ENCODE data around the gene LENG1.
"Not testable (repeated sequence)": the region's sequence is repeated elsewhere in the genome, so short reads cannot be mapped to it uniquely, and the experiment has no call there.

The LENG1 gene

DNA sequence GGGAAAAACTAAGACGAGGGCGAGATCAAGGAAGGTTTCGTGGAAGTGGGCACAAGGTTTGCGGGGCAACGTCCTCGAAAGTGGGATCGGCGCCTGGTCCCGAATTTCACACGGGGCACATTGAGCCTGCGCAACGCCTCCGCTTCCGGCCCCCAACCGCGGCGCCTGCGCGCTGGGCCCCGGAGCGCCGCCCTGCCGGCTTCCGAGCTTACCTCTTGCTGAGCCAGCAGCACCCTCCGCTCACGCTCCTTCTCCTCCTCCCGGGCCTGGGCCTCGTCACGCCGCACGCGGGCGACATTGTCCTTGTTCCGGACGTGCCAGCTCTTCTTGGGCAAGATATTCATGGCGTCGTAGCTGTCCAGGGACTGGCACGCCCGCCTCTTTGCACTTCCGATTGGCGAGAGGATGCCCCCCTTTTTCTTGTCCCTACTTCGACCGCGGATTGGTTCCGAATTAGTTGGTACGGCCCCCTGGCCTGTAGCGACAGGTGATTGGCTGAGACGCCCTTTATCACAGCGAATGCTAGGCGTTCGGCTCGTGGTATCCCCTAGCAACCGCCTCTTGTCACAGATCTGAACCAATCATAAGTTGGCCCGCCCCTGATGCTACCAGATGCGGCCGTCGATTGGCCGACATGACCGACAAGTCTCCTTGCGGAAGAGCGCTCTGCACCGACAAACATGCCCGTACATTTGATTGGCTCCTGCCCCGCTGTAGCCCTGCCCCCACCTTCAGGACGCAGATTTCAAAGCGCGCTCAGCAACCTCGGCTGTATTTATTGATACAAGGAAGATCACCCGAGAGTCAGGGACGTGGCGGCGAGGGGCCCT lies at the start of gene LENG1:
Gene LENG1 (minus strand): TSS at position 370 of the 830 bp plus-strand sequence. CDS start 26 bp downstream, at position 344.
- peak; percentile 100 for DNase-seq (ENCODE audit: low spot score)

DNA sequence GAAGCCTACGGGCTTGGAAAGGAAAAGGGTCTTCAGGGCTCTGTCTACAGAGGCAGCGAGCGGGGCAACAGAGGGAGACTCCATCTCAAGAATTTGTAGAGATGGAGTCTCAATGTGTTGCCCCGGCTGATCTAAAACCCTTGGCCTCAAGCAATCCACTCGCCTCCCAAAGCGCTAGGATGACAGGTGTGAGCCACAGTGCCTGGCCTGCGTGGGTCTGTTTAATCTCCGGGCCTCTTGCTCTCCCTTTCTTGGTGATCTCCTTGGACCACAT lies 49.2 kb upstream of the LENG1 start:
- no peak for DNase-seq (ENCODE audit: low spot score)

DNA sequence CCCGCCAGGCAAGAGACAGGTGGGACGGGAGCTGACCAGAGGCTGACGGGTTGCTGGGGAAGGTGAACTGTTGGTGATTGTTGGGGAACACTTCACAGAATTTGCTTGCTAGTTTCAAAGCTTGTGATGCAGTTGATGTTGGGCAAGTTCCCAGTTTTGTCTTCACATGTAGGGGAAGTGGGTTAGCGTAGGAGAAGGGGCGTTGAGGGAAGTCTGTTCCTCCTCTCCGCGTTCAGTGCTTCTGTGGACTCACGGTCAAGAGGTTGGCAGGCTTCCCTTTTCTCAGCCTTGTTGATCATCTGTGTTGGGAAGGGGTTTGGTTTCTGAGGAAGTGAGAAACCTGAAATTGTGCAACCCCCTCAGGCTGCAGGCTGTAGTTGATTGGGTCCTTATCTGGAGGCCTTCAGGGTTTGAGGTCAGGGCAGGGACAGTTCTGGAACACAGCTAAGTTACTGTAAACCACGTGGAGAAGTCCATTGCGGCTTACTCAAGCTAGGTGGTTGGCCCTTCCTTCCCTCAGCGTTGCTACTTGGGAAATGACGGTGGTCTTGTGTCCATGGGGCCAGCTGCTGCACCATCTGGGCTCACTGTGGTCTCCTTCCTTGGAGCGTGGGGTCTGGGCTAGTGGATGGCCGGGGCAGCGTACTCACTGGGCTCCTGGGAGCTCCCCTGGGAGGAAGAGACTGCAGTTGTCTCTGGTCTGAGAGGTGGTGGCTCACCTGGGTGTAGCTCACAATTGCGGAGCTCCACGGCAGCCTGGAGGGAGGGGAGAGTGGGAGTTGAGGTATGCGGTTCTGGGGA lies 48.7 kb upstream of the LENG1 start:
- DNase-seq (ENCODE audit: low spot score) = peak; percentile 64

DNA sequence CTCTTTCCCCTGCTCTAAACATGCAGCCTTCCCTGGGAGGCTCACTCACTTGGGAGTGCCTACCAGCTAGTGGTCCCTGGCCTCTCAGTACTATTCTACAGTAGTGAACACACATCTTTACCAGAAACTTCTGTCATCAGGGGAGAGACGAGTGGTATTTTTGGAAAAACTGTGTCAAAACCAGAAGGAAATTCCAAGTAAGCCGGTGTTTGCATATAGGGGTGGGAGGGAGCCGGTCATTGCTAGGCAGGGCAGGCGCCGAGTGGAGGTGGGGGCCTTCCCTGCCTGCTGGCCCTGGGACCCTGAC lies 48.1 kb upstream of the LENG1 start:
- DNase-seq (ENCODE audit: low spot score) = no peak

DNA sequence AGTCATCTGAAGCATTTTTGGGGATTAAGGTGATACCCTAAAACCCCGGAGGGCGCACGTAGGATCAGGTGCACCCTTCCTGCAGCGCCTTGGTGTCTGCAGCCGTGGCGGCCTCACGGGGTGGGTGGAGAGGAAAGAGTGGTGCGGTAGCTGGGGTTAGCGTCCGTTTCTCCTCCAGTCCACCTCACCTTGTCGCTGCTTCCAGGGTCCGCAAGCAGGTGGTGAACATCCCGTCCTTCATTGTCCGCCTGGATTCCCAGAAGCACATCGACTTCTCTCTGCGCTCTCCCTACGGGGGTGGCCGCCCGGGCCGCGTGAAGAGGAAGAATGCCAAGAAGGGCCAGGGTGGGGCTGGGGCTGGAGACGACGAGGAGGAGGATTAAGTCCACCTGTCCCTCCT lies 47.7 kb upstream of the LENG1 start:
- not testable (repeated sequence) for DNase-seq (ENCODE audit: low spot score)

DNA sequence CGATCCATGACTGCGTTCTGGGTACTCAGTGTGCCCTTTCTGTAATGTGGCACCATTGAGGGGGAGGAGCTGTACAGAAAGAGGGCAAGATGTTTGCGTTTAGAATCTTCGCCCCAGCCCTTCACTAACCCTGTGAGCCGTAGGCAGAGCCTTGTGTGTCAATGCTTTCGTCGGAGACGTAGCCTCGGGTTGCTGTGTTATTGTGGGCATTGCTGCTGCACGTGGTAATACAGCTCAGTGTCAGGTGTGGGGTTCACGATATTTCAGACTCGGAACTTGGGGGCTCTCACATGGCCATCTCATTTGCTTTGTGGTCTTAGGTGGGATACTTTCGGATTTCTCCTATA lies 47.3 kb upstream of the LENG1 start:
- DNase-seq (ENCODE audit: low spot score) = no peak

DNA sequence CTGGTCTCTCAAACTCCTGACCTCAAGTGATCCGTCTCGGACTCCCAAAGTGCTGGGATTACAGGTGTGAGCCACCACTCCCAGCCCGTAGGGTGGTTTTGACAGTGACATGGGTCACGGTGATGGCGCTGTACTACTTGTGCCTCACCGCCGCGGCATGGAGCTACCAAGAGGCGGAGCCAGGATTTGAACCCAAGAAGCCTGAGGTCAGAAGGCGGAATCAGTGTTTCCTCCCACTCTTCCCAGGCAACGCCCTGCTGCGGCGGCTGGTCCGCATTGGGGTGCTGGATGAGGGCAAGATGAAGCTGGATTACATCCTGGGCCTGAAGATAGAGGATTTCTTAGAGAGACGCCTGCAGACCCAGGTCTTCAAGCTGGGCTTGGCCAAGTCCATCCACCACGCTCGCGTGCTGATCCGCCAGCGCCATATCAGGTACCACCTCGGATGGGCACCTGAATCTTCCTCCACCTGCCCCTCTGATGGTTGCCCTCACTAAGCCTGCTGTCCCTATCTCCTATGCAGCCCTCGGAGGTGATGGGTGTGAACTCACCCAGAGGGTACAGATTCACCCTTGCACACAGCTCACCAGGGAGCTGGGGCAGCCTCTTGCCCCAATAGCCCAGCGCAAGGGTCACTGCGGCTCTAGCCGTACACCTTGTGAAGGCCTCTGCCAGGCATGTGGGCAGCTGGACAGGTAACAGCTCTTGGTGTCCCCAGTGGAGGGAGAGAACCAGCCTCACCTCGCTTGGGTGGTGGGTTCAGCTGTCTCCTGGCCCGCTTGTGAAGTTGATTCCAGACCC lies 46.7 kb upstream of the LENG1 start:
- DNase-seq (ENCODE audit: low spot score) = no peak

DNA sequence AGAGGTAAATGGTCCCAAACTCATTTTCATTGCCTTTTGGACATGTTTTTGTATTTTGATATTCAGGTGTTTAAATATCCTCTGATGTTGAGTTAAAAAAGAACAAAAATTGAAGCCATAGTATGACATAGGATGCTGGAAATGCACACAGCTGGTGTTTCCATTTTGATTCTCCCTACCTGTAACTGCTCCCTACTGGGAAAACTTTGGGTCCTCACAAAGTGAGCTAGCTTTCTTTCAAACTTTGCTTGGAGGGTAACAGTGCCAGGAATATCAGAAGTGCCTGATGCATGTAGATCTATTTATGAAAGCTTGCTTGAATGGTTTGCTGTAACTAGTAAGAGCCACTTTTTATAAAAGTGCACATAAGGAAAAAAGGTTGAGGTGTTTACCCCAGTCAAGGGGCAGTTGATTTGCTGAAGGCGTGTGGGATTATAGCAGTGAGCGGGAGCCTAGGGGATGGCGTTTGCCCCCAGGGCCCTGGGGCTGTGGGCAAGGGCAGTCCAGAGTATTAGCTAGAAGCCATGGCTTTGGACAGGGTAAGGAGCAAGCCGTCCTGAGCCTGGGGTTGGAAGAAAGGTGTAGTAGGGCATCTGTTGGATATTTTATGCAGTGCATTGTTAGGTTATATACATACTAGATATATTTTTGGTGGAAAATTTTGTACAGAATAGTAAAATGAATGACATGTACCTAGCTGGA lies 45.4 kb upstream of the LENG1 start:
- DNase-seq (ENCODE audit: low spot score) = no peak

DNA sequence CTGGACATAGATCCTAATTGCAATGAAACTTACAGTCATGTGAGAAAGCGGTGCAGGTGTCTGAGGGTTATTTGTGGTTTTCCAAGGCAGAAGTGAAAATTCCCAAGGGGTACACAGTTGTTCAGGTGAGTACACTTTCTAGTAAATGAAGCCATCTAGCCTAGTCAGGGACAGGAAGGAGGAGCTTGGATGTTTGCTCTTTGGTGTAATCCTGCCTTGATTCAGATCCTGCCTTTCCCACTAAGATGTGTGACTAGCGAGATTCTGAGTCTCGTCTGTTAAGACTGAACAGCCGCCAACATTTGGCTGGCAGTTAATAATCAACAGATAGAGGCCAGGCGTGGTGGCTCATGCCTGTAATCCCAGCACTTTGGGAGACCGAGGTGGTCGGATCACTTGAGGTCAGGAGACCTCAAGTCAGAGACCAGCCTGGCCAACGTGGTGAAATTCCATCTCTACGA lies 43.7 kb upstream of the LENG1 start:
- DNase-seq (ENCODE audit: low spot score) = no peak

DNA sequence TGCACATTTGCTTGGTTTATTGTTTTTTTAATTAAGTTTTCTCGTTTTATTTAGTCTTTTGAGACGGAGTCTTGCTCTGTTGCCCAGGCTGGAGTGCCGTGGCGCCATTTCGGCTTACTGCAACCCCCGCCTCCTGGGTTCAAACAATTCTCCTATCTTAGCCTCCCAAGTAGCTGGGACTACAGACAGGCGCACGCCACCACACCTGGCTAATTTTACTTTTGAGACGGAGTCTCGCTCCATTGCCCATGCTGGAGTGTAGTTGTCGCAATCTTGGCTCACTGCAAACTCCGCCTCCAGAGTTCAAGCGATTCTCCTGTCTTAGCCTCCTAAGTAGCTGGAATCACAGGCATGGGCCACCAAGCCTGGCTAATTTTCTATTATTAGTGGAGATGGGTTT lies 42.5 kb upstream of the LENG1 start:
- no peak for DNase-seq (ENCODE audit: low spot score)

DNA sequence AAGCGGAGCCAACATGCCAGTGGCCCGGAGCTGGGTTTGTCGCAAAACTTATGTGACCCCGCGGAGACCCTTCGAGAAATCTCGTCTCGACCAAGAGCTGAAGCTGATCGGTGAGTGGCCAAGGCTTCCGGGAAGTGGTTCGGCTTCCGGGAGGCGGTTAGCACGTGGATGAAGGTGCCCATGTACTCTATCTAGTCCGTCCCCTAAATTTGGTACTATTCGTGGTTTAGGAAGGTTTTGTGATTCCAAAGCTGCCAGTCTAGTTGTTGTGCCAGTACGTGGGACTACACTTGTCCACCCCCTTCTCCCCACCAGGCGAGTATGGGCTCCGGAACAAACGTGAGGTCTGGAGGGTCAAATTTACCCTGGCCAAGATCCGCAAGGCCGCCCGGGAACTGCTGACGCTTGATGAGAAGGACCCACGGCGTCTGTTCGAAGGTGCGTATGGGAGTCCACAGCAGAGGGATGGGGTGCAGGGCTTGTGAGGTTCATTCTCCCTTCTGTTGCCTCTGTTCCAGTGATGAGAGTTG lies 41.7 kb upstream of the LENG1 start:
- peak; percentile 26 for DNase-seq (ENCODE audit: low spot score)

DNA sequence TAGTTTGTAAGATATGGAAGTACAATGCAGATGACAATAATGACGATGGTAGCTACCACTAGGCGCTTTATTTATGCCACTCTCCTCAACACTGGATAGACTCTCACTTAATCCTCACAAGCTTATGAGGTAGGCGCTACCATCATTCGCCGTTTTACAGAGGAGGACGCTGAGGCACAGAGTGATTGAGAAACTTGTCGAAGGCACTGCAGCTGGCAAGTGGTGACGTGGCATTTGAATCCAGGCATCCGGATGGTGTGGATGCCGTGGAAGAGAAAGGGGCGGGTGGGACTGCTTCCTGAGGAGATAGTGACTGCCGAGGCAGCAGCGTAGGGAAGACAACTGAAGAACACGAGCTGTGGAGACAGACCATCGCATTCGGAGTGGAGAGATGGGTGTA lies 39.9 kb upstream of the LENG1 start:
- DNase-seq (ENCODE audit: low spot score) = no peak

DNA sequence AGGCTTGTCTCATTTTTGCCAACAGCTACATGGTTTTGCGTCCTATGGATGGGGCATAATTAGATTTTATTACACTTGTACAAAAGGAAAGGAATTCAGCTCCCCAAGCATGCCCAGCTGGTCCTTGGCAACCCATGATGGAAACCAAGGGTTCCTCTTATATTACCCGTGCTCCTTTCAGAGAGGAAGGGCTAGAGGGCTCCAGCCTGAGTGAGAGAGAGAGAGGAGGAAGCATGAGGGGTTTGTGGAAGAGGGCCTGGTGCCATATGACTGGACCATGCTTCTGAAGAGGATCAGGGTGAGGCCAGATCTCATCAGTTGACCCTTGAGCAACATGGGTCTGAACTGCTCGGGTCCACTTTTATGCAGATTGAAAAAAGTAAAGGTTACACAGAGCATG lies 37.6 kb upstream of the LENG1 start:
- DNase-seq (ENCODE audit: low spot score) = no peak

DNA sequence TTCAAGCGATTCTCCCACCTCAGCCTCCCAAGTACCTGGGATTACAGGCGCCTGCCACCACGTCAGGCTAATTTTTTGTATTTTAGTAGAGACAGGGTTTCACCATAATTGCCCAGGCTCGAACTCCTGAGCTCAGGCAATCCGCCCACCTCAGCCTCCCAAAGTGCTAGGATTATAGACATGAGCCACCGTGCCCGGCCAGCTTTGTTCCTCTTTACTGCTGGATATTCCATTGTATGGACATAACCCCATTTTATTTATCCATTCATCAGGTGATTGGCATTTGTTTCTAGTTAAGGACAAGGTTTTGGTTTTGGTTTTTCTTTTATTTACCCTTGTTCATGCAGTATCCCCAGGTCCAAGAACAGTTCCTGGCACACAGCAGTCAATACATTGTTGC lies 37.0 kb upstream of the LENG1 start:
- no peak for DNase-seq (ENCODE audit: low spot score)

DNA sequence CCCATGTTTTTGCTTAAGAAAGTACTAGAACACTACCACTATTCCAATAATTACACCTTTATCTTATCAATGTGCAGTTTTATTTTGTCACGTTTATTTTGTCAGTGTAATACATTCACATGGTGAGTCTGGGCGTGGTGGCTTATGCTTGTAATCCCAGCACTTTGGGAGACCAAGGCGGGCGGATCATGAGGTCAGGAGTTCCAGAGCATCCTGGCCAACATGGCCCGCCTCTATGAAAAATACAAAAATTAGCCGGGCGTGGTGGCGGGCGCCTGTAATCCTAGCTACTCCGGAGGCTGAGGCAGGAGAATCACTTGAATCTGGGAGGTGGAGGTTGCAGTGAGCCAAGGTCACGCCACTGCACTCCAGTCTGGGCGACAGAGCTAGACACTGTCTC lies 34.9 kb upstream of the LENG1 start:
- DNase-seq (ENCODE audit: low spot score) = not testable (repeated sequence)

DNA sequence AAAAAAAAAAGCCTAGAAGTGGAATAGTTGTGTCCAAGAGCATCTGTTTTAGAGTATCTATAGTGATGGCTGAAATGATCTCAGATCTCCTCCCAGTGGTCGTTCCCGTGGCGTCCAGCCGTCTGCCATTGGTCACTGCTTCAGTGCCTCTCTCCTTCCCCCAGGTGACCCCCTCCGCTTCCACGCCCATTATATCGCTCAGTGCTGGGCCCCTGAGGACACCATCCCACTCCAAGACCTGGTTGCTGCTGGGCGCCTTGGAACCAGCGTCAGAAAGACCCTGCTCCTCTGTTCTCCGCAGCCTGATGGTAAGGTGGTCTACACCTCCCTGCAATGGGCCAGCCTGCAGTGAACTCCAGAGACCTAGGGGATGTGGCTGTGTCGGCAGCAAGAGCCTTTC lies 33.5 kb upstream of the LENG1 start:
- DNase-seq (ENCODE audit: low spot score) = no peak

DNA sequence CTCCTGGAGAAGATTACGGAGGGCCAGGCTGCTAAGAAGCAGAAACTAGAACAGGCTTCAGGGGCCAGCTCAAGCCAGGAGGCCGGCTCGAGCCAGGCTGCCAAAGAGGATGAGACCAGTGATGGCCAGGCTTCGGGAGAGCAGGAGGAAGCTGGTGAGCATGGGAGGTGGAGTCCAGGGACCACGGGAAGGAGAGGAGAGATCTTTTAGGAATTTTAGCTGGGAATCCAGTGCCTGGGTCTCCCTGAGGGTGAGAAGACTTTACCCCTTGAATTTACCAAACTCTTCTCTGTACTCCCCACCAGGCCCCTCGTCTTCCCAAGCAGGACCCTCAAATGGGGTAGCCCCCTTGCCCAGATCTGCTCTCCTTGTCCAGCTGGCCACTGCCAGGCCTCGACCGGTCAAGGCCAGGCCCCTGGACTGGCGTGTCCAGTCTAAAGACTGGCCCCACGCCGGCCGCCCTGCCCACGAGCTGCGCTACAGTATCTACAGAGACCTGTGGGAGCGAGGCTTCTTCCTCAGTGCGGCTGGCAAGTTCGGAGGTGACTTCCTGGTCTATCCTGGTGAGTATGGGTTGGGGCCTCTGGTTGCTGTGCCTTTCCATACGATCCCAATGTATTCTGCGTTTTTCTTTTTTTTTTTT lies 32.4 kb upstream of the LENG1 start:
- DNase-seq (ENCODE audit: low spot score) = no peak

DNA sequence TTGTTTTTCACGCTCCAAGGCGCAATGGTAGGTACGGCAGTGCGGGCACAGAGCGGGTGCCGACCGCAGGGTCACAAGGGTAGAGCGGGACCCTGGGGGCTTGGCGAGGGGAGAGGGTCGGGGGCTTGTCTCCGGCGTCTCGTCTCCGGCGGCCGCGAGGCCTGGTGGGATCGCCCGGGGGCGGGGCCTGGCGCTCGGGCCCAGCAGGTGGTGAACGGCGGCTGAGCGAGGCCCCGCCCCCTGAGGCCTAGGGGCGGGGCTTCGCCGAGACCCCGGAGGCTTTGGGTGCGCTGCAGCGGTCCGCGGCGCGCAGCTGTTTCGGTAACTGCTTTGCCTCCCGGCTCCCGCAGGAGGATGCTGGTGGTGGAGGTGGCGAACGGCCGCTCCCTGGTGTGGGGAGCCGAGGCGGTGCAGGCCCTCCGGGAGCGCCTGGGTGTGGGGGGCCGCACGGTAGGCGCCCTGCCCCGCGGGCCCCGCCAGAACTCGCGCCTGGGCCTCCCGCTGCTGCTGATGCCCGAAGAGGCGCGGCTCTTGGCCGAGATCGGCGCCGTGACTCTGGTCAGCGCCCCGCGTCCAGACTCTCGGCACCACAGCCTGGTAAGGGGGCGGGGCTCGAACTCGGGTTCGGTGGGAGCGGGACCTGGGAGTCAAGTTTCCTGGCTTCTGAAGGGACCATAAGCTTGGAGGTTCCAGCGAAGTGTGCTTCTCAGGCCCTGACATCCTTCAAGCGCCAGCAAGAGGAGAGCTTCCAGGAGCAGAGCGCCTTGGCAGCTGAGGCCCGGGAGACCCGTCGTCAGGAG lies 31.7 kb upstream of the LENG1 start, which contains the start of gene TSEN34:
Gene TSEN34 (plus strand): TSS at position 298 of the 800 bp plus-strand sequence. CDS start 57 bp downstream, at position 355.
- DNase-seq (ENCODE audit: low spot score) = peak; percentile 89

DNA sequence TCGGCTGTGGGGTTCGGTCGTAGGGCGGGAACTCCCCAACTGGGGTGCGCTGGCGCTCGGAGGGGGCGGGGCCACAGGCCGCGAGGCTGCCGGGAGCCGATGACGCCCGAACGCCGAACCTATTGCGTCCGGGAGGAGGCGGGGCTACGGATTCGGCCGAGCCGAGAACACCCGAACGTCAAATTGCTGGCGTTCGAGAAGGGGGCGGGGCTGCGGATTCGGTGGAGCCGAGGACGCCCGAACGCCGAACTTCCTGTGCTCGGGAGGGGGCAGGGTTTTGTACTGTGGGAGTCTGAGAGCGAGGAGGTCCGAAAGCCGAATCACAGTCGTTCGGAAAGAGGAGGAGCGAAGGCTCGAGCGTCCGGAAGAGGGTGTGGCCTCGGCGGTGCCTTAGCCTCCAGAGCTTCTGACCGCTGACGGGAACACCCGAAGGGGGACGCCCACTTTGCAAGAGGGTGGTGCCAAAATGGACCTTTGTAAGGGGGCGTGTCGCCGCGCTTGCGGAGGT lies 31.0 kb upstream of the LENG1 start:
- DNase-seq (ENCODE audit: low spot score) = peak; percentile 99

Data from hematopoietic multipotent progenitor cell treated with erythropoietin and hydrocortisone succinate and interleukin-3 and kit ligand, for 15 days (in vitro differentiated cells).